Measurements from ENCODE around the gene SLC25A53.

GRCh38 chrX:104112326-104112951, 44.4 kb downstream of the SLC25A53 start, which contains the start of gene ZCCHC18:
- TF ChIP-seq POLR2AphosphoS5 (IDR thresholded peaks at IDR 0.05; ENCODE audit: low read length) (no peak), SKIL (IDR thresholded peaks at IDR 0.05; ENCODE audit: low read depth, poor library complexity, severe bottlenecking) (no peak)

All from GM12878 (cell line).